OCI-LY3 (cell line): ENCODE results near the gene ADAMTS15.

ENCODE experiments used
- CTCF ChIP-seq: fragments of 200-600, 300-600 bp; sonication (generic); IDR thresholded peaks from 2 replicates; pipeline ENCODE4 v1.5.1; 2014; ENCODE audit warnings: antibody characterized with exemption, low read length, low read depth
- EZH2phosphoT487 ChIP-seq: fragments of 200-600 bp; shearing (Covaris generic); IDR thresholded peaks from 2 replicates; pipeline ENCODE4 v1.6.1; 2018; ENCODE audit warnings: antibody characterized with exemption, mixed run types, low read depth

- TF ChIP-seq CTCF (peak; percentile 68), EZH2phosphoT487 (no peak)
These were observed 17.1 kb upstream of the ADAMTS15 start for GRCh38 chr11:130431331-130431773.
